Gastroesophageal sphincter (tissue), 4 donors: Measurements from ENCODE around the gene SCARF1. TPM values are rescaled to one million over a fixed set of nuclear protein-coding genes. Genes with fewer than 3 reads are reported as not detected.

ENCODE experiments used
- ATAC-seq: fragments of 150-250 bp; one replicate; pipeline ENCODE4 v1.9.1; 2016; ENCODE audit warnings: mild to moderate bottlenecking, moderate library complexity
- H3K27ac ChIP-seq, 4 donors: fragments of 200-600 bp; sonication (generic) in 3 of 4; 1 replicate in 3 of 4; 2 replicates in 1 of 4; pipeline ENCODE4 v1.5.1; 2016 to 2019
- H3K27me3 ChIP-seq: fragments of 200-600 bp; sonication (generic); one replicate; pipeline ENCODE4 v1.5.1; 2019
- H3K36me3 ChIP-seq, 2 donors: fragments of 200-600 bp; sonication (generic); one replicate each; pipeline ENCODE4 v1.5.1; 2019; ENCODE audit warnings: control low read depth in 1 of 2
- H3K4me1 ChIP-seq, 3 donors: fragments of 200-600 bp; sonication (generic); 1 replicate in 2 of 3; 2 replicates in 1 of 3; pipeline ENCODE4 v1.5.1; 2016 to 2019; ENCODE audit warnings: control low read depth in 2 of 3
- H3K4me3 ChIP-seq, 2 donors: fragments of 200-600 bp; sonication (generic); one replicate each; pipeline ENCODE4 v1.5.1; 2019; ENCODE audit warnings: mild to moderate bottlenecking in 1 of 2, moderate library complexity in 1 of 2
- H3K9me3 ChIP-seq, 3 donors: fragments of 200-600 bp; sonication (generic); one replicate each; pipeline ENCODE4 v1.5.1; 2017 to 2019; ENCODE audit warnings: control low read depth in 2 of 3
- CTCF ChIP-seq, 4 experiments: fragments of 200-600 bp in 2 of 4; fragments of 450-650 bp in 2 of 4; sonication (generic) in 1 of 4; IDR thresholded peaks; one replicate each; pipeline ENCODE4 v1.5.1; 2017 to 2019; ENCODE audit warnings: antibody characterized with exemption in 4 of 4, mild to moderate bottlenecking in 2 of 4, moderate library complexity in 2 of 4
- EP300 ChIP-seq: sonication (generic); formaldehyde crosslinking; IDR thresholded peaks from one replicate; pipeline ENCODE4 v1.6.1; 2017; ENCODE audit warnings: antibody characterized with exemption, mild to moderate bottlenecking
- POLR2A ChIP-seq, 2 donors: fragments of 450-650 bp; IDR thresholded peaks; one replicate each; pipeline ENCODE4 v1.6.1; 2017; ENCODE audit warnings: antibody characterized with exemption in 2 of 2, mild to moderate bottlenecking in 2 of 2, moderate library complexity in 1 of 2
- POLR2AphosphoS5 ChIP-seq: sonication (generic); formaldehyde crosslinking; IDR thresholded peaks from one replicate; pipeline ENCODE4 v1.6.1; 2017; ENCODE audit warnings: antibody characterized with exemption
- WGBS, 2 donors: methylation state at CpG; one replicate each; pipeline ENCODE4 v1.1.5; 2018; ENCODE audit warnings: low coverage in 1 of 2; 5-methylcytosine and 5-hydroxymethylcytosine counted together
- total RNA-seq, 4 donors: library from RNA; depleted of rRNA; stranded (reverse); fragments of >200 nt; gene quantifications; one replicate each; pipeline ENCODE4 v1.1.0, GENCODE V29; 2016

Gene SCARF1
- total RNA-seq, 4 donors from 2014 or later, result 8.9 to 16.8 (median 12.7) TPM

DNA sequence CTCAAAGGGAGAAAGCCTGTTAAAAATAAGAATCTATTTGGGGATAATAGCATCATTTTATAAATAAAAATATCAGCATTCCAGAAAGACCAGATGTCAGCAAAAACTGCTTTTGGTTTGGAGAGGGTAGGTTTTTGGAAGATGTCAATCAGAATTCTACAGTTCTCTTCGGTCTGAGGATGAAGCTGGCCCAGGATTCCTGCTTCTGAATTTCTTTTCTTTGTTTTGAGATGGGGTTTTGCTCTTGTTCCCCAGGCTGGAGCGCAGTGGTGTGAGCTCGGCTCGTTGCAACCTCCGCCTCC is 52.0 kb downstream of the SCARF1 start:
- Histone ChIP-seq H3K36me3 (peaks cover 0 to 25% of the 10 kb centered on the region in 2 donors), H3K27ac (no peak overlapping the region), H3K4me3 (no peak overlapping the region), H3K4me1 (peaks cover 0 to 19% (median 11%) of the 10 kb centered on the region in 3 donors), H3K27me3 (no peaks in the 10 kb centered on the region), H3K9me3 (no peaks in the 10 kb centered on the region)
- TF ChIP-seq POLR2AphosphoS5 (no peak), POLR2A (IDR thresholded peaks at IDR 0.05) (no peak), EP300 (no peak), CTCF (IDR thresholded peaks at IDR 0.05) (no peak)
- 89% methylated on average over 5 of the region's 5 CpGs; no CpG with 5 or more reads in 1 of the 2 donors for WGBS, 2 donors
- ATAC-seq, result no peak

- Histone ChIP-seq H3K27me3 (no peaks in the 10 kb centered on the region), H3K9me3 (no peaks in the 10 kb centered on the region), H3K4me3 (no peak overlapping the region), H3K36me3 (peaks cover 0 to 25% of the 10 kb centered on the region in 2 donors), H3K4me1 (peaks cover 0 to 19% (median 11%) of the 10 kb centered on the region in 3 donors), H3K27ac (no peak overlapping the region)
- WGBS, 2 donors, result 68 to 91% methylated on average over 9 to 15 of the region's 25 CpGs
- TF ChIP-seq POLR2A (IDR thresholded peaks at IDR 0.05), result no peak
- TF ChIP-seq POLR2AphosphoS5, result no peak
- TF ChIP-seq CTCF (IDR thresholded peaks at IDR 0.05), result no peak
- TF ChIP-seq EP300, result no peak
- ATAC-seq, result no peak
Observed at GRCh38 chr17:1592751-1593629, 52.5 kb downstream of the SCARF1 start.

GRCh38 chr17:1591474-1592090 is 54.0 kb downstream of the SCARF1 start:
- TF ChIP-seq CTCF (IDR thresholded peaks at IDR 0.05) (no peak), EP300 (no peak), POLR2AphosphoS5 (no peak), POLR2A (IDR thresholded peaks at IDR 0.05) (no peak)
- H3K9me3 ChIP-seq, result no peaks in the 10 kb centered on the region
- 100% methylated on average over 1 of the region's 40 CpGs; no CpG with 5 or more reads in 1 of the 2 donors for WGBS, 2 donors
- H3K4me3 ChIP-seq, result no peak overlapping the region
- no peaks in the 10 kb centered on the region for H3K27me3 ChIP-seq
- H3K27ac ChIP-seq, result no peak overlapping the region
- H3K4me1 ChIP-seq, result peaks cover 0 to 19% (median 11%) of the 10 kb centered on the region in 3 donors
- peaks cover 0 to 32% of the 10 kb centered on the region in 2 donors for H3K36me3 ChIP-seq
- no peak for ATAC-seq

DNA sequence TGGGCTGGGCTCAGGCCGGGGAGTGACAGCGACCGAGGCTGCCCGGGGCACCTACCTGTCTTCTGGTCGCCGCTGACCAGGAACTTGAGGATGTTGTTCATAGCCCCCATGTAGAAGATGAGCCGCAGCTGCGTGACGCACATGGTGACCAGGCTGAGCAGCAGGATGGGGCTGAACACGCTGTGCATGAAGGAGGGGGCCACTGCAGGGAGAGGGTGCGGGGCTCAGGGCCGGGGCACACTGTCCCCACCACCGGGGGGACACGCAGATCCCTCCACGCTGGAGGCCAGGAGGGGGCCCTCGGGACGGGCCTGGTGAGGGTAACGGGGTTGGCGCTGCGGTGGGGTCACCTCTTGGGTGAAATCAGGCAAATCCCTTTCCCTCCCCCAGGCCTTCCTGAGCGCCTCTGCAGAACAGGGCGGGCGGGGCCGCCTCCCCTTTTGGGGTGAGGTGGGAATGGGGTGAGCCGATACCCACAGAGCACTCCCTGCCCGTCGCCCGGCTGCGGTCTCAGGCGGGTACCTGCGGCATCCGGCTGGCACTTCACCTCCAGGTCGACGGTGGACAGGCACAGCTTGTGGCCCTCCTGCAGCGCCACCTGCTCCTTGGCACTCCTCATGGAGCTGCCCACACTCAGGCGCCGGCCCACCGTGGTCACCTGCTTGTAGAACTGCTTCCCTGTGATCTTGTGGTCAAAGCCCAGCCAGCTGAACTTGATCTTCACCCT is 54.6 kb downstream of the SCARF1 start:
- H3K4me3 ChIP-seq, result no peak overlapping the region
- peak; percentile 16 for ATAC-seq

More for the DNA sequence above, 54.6 kb downstream of the SCARF1 start:
- no peaks in the 10 kb centered on the region for H3K9me3 ChIP-seq
- TF ChIP-seq EP300 (no peak), POLR2A (IDR thresholded peaks at IDR 0.05) (no peak), CTCF (IDR thresholded peaks at IDR 0.05) (no peak), POLR2AphosphoS5 (no peak)
- peak overlapping the region in 3 of 4 donors; percentile 53 to 61 (median 54) for H3K27ac ChIP-seq
- H3K4me1 ChIP-seq, result peaks cover 0 to 19% (median 11%) of the 10 kb centered on the region in 3 donors
- H3K27me3 ChIP-seq, result no peaks in the 10 kb centered on the region
- 92% methylated on average over 5 of the region's 38 CpGs; no CpG with 5 or more reads in 1 of the 2 donors for WGBS, 2 donors
- peaks cover 0 to 33% of the 10 kb centered on the region in 2 donors for H3K36me3 ChIP-seq
